Upper lobe of left lung (tissue), 6 donors: ENCODE data around the gene NDEL1. TPM values are rescaled to one million over a fixed set of nuclear protein-coding genes. Genes with fewer than 3 reads are reported as not detected.

ENCODE experiments used
- ATAC-seq, 2 donors: fragments of 200-7000 bp; cut with Tn5 transposase; one replicate each; pipeline ENCODE4 v1.9.1; 2022; ENCODE audit warnings: mild to moderate bottlenecking in 2 of 2, moderate library complexity in 2 of 2; ENCODE audit not compliant: low FRiP score in 2 of 2
- DNase-seq, 2 donors: peaks; one replicate each; pipeline ENCODE4 v3.0.0-alpha.2; 2019 to 2020
- H3K27ac ChIP-seq, 4 donors: fragments of 200-600 bp; sonication (generic); one replicate each; pipeline ENCODE4 v1.5.1; 2016 to 2019
- H3K27me3 ChIP-seq, 4 donors: fragments of 200-600 bp; sonication (generic); one replicate each; pipeline ENCODE4 v1.5.1; 2017 to 2019
- H3K36me3 ChIP-seq, 4 donors: fragments of 200-600 bp; sonication (generic); one replicate each; pipeline ENCODE4 v1.5.1; 2016 to 2019
- H3K4me1 ChIP-seq, 4 donors: fragments of 200-600 bp; sonication (generic); one replicate each; pipeline ENCODE4 v1.5.1; 2018 to 2019
- H3K4me3 ChIP-seq, 4 donors: fragments of 200-600 bp; sonication (generic); one replicate each; pipeline ENCODE4 v1.5.1; 2017 to 2019; ENCODE audit warnings: mild to moderate bottlenecking in 2 of 4, moderate library complexity in 1 of 4
- H3K9me3 ChIP-seq, 4 donors: fragments of 200-600 bp; sonication (generic); one replicate each; pipeline ENCODE4 v1.5.1; 2018 to 2019
- EP300 ChIP-seq, 4 donors: sonication (generic); formaldehyde crosslinking; IDR thresholded peaks; one replicate each; pipeline ENCODE4 v1.5.1; 2017; ENCODE audit warnings: antibody characterized with exemption in 4 of 4, control low read depth in 2 of 4
- POLR2A ChIP-seq, 4 donors: fragments of 450-650 bp; IDR thresholded peaks; one replicate each; pipeline ENCODE4 v1.5.1; 2016 to 2017; ENCODE audit warnings: antibody characterized with exemption in 4 of 4, mild to moderate bottlenecking in 2 of 4
- POLR2AphosphoS5 ChIP-seq, 2 donors: sonication (generic); formaldehyde crosslinking; IDR thresholded peaks; one replicate each; pipeline ENCODE4 v1.5.1; 2017; ENCODE audit warnings: antibody characterized with exemption in 2 of 2
- WGBS, 2 donors: methylation state at CpG; one replicate each; pipeline ENCODE4 v1.1.5; 2017 to 2018; 5-methylcytosine and 5-hydroxymethylcytosine counted together
- total RNA-seq, 6 donors: library from RNA; depleted of rRNA in 4 of 6; stranded (reverse); fragments of >200 nt in 4 of 6; gene quantifications; one replicate each; pipeline versions ENCODE4 v1.1.0 to v1.2.1, GENCODE V29; 2016 to 2021
- TF ChIP-seq, protein P1 (sequence below), 6 experiments: fragments of 450-650 bp in 4 of 6; fragments of 200-600 bp in 2 of 6; sonication (generic) in 2 of 6; IDR thresholded peaks; one replicate each; pipeline ENCODE4 v1.5.1; 2016 to 2019; ENCODE audit warnings: antibody characterized with exemption in 6 of 6
- donor health status: DM: no; HTN: no; CAD: no; lungs with moderate emphysema.
- donor health status: DM: no; HTN: yes; CAD: no; lungs with severe emphysema.

Gene NDEL1
- total RNA-seq, 6 donors from 2014 or later = 62.3 to 138 (median 85.4) TPM

DNA sequence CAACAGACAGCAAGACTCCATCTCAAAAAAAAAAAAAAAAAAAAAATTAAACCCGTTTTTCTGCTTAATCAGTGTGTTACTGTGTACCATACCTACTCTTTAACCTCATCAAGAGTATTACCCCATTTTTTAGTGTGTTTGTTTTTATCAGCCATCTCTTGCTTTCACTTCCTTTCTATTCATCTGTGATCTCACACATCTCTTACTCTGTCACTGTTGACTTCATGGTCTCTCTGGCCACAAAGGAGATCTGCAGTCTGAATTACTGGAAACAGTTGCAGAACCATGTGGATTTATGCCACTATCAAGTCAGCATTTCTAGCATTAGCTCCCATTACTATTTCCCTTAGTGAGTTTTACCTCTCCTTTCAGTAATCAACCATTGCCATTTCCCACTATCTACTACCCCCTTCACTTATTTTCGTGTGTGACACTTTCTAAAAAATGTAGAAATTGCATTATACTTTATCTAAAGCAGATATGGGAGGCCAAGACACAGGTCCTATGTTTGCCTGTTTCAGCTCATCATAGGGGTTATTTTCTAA is 20.1 kb downstream of the NDEL1 start:
- Histone ChIP-seq H3K36me3 (peaks cover 31 to 100% (median 75%) of the 10 kb centered on the region in 4 donors), H3K9me3 (no peaks in the 10 kb centered on the region), H3K4me3 (no peak overlapping the region), H3K27ac (no peak overlapping the region), H3K27me3 (no peaks in the 10 kb centered on the region), H3K4me1 (no peaks in the 10 kb centered on the region)
- no peak for ATAC-seq
- DNase-seq = no peak
- no peak for TF ChIP-seq POLR2A (IDR thresholded peaks at IDR 0.05)
- TF ChIP-seq, protein P1, sequence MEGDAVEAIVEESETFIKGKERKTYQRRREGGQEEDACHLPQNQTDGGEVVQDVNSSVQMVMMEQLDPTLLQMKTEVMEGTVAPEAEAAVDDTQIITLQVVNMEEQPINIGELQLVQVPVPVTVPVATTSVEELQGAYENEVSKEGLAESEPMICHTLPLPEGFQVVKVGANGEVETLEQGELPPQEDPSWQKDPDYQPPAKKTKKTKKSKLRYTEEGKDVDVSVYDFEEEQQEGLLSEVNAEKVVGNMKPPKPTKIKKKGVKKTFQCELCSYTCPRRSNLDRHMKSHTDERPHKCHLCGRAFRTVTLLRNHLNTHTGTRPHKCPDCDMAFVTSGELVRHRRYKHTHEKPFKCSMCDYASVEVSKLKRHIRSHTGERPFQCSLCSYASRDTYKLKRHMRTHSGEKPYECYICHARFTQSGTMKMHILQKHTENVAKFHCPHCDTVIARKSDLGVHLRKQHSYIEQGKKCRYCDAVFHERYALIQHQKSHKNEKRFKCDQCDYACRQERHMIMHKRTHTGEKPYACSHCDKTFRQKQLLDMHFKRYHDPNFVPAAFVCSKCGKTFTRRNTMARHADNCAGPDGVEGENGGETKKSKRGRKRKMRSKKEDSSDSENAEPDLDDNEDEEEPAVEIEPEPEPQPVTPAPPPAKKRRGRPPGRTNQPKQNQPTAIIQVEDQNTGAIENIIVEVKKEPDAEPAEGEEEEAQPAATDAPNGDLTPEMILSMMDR (IDR thresholded peaks at IDR 0.05) = no peak
- no peak for TF ChIP-seq EP300 (IDR thresholded peaks at IDR 0.05)
- no peak for TF ChIP-seq POLR2AphosphoS5 (IDR thresholded peaks at IDR 0.05)
- 73 to 78% methylated on average over 2 of the region's 2 CpGs for WGBS, 2 donors

DNA sequence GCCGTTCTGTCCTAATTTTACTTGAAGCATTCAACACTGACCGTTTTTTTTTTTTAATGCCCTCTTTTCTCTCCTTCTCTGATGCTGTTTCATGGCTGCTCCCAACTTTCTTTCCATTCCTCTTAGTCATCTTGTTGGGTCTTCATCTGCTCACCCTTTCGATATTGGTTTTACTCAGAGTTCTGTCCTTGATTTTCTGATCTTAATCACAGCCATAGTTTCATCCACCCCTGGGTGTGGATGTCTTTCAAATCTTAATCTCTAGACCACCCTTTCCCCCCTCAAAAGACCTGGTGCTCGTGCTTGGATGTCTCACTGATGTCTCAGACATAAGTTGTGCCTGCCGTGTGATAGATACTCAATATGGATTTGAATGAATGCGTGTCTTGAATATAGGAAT is 22.4 kb downstream of the NDEL1 start:
- no peak for ATAC-seq
- Histone ChIP-seq H3K27ac (no peak overlapping the region), H3K36me3 (peaks cover 45 to 100% (median 79%) of the 10 kb centered on the region in 4 donors), H3K4me3 (no peak overlapping the region), H3K9me3 (no peaks in the 10 kb centered on the region), H3K4me1 (peaks cover 0 to under 1% (median 0%) of the 10 kb centered on the region in 4 donors), H3K27me3 (no peaks in the 10 kb centered on the region)
- no peak for DNase-seq
- 82 to 93% methylated on average over 6 of the region's 6 CpGs for WGBS, 2 donors
- TF ChIP-seq EP300 (IDR thresholded peaks at IDR 0.05) = no peak
- TF ChIP-seq, protein P1 (IDR thresholded peaks at IDR 0.05) = no peak
- TF ChIP-seq POLR2A (IDR thresholded peaks at IDR 0.05) = no peak
- no peak for TF ChIP-seq POLR2AphosphoS5 (IDR thresholded peaks at IDR 0.05)

DNA sequence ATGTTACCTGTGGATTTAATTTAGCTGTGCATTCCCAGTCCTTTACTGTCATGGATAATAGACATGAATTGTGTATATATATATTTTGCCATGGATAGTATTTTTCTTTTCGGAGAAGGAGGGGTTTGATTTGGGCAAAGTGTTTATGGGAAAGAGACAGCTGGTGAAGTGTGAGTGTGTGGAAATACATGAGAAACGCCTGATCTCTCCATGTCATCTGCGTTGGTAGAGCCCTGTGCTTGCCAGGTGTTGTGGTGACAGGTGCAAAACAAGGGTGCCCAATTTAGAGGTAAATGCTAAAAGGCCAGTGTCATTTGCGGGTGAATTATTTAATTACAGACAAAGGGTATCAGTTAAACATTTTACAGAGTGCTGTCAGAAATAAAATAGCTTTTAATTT is 23.4 kb downstream of the NDEL1 start:
- WGBS, 2 donors = 85 to 91% methylated on average over 4 of the region's 4 CpGs
- no peaks in the 10 kb centered on the region for H3K27me3 ChIP-seq
- DNase-seq (no peak), ATAC-seq (no peak)
- no peak for TF ChIP-seq POLR2AphosphoS5 (IDR thresholded peaks at IDR 0.05)
- no peak for TF ChIP-seq EP300 (IDR thresholded peaks at IDR 0.05)
- no peak overlapping the region for H3K4me3 ChIP-seq
- no peaks in the 10 kb centered on the region for H3K9me3 ChIP-seq
- no peak overlapping the region for H3K27ac ChIP-seq
- peaks cover 0 to 10% (median 0%) of the 10 kb centered on the region in 4 donors for H3K4me1 ChIP-seq
- peaks cover 42 to 100% (median 84%) of the 10 kb centered on the region in 4 donors for H3K36me3 ChIP-seq

DNA sequence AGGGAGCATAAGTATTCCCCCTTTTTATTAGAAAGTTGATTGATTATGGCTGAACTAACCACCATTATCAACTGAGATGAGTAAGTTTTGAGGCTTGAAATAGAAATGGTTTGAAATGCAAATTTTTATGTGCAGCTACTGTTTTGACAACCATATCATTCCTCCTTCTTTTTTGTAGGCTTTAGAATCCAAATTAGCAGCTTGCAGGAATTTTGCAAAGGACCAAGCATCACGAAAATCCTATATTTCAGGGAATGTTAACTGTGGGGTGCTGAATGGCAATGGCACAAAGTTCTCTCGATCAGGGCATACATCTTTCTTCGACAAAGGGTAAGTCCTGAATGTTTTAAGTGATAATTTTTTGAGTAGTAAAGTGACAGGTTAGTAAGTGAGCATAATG is 24.1 kb downstream of the NDEL1 start:
- Histone ChIP-seq H3K27ac (no peak overlapping the region), H3K36me3 (peaks cover 37 to 100% (median 82%) of the 10 kb centered on the region in 4 donors), H3K27me3 (no peaks in the 10 kb centered on the region), H3K4me3 (no peak overlapping the region), H3K4me1 (peaks cover 3 to 14% (median 4%) of the 10 kb centered on the region in 4 donors), H3K9me3 (no peaks in the 10 kb centered on the region)
- WGBS, 2 donors = 77 to 98% methylated on average over 3 of the region's 3 CpGs
- DNase-seq = no peak
- no peak for ATAC-seq
- no peak for TF ChIP-seq POLR2AphosphoS5 (IDR thresholded peaks at IDR 0.05)
- TF ChIP-seq EP300 (IDR thresholded peaks at IDR 0.05) = no peak

GRCh38 chr17:8462564-8462963 is 26.9 kb downstream of the NDEL1 start:
- ATAC-seq (no peak), DNase-seq (no peak)
- no peaks in the 10 kb centered on the region for H3K27me3 ChIP-seq
- no peaks in the 10 kb centered on the region for H3K9me3 ChIP-seq
- H3K4me1 ChIP-seq = peaks cover 7 to 35% (median 14%) of the 10 kb centered on the region in 4 donors
- WGBS, 2 donors = 64 to 70% methylated on average over 5 of the region's 5 CpGs
- H3K36me3 ChIP-seq = peaks cover 33 to 91% (median 73%) of the 10 kb centered on the region in 4 donors
- H3K4me3 ChIP-seq = no peak overlapping the region
- TF ChIP-seq, protein P1 (IDR thresholded peaks at IDR 0.05) = no peak
- TF ChIP-seq POLR2AphosphoS5 (IDR thresholded peaks at IDR 0.05) (no peak), EP300 (IDR thresholded peaks at IDR 0.05) (no peak), POLR2A (IDR thresholded peaks at IDR 0.05) (no peak)
- no peak overlapping the region for H3K27ac ChIP-seq

GRCh38 chr17:8463099-8463498 is 27.4 kb downstream of the NDEL1 start:
- H3K4me1 ChIP-seq = peaks cover 7 to 36% (median 14%) of the 10 kb centered on the region in 4 donors
- no peaks in the 10 kb centered on the region for H3K27me3 ChIP-seq
- no peak for DNase-seq
- ATAC-seq = no peak
- H3K4me3 ChIP-seq = no peak overlapping the region
- 70 to 74% methylated on average over 5 of the region's 5 CpGs for WGBS, 2 donors
- no peak overlapping the region for H3K27ac ChIP-seq
- peaks cover 34 to 91% (median 74%) of the 10 kb centered on the region in 4 donors for H3K36me3 ChIP-seq
- no peaks in the 10 kb centered on the region for H3K9me3 ChIP-seq
- TF ChIP-seq POLR2A (IDR thresholded peaks at IDR 0.05) (no peak), EP300 (IDR thresholded peaks at IDR 0.05) (no peak), POLR2AphosphoS5 (IDR thresholded peaks at IDR 0.05) (no peak)
- TF ChIP-seq, protein P1 (IDR thresholded peaks at IDR 0.05) = no peak
